ENCODE data around the gene COA5. TPM values are rescaled to one million over a fixed set of nuclear protein-coding genes. Genes with fewer than 3 reads are reported as not detected.

Gene COA5
- total RNA-seq, result 10 to 100 TPM; 14.5 to 17.6 (median 15.9) TPM

- peaks cover 17% of the 10 kb centered on the region for H3K36me3 Mint-ChIP-seq (ENCODE audit: insufficient read depth)
- H3K4me1 Mint-ChIP-seq (ENCODE audit: low read depth), result peaks cover 67% of the 10 kb centered on the region
- no peaks in the 10 kb centered on the region for H3K9me3 Mint-ChIP-seq
- peak within 1 kb of the TSS; percentile 84 for H3K4me3 Mint-ChIP-seq
- H3K27me3 Mint-ChIP-seq (ENCODE audit: low read depth), result no peaks in the 10 kb centered on the region
- peak; percentile 84 for DNase-seq
- ATAC-seq, result peak; percentile 91 to 93
Measured at GRCh38 chr2:98608116-98608961, at the start of gene COA5, which contains the start of gene UNC50. Gene COA5, minus strand, starts transcription at chr2:98608512. Its CDS starts 107 bp downstream, at chr2:98608405. Gene UNC50, plus strand, starts transcription at chr2:98608589. Its CDS starts 1,171 bp downstream, at chr2:98609760.

GRCh38 chr2:98656800-98657199 is 48.5 kb upstream of the COA5 start:
- peaks cover 85% of the 10 kb centered on the region for H3K4me1 Mint-ChIP-seq (ENCODE audit: low read depth)
- H3K36me3 Mint-ChIP-seq (ENCODE audit: insufficient read depth), result peaks cover 27% of the 10 kb centered on the region
- peaks cover 8% of the 10 kb centered on the region for H3K9me3 Mint-ChIP-seq
- H3K27me3 Mint-ChIP-seq (ENCODE audit: low read depth), result no peaks in the 10 kb centered on the region
- DNase-seq (no peak), ATAC-seq (peak; percentile 24 to 51)
- peak overlapping the region; percentile 60 for H3K4me3 Mint-ChIP-seq

GRCh38 chr2:98654699-98655495 is 46.6 kb upstream of the COA5 start:
- H3K27me3 Mint-ChIP-seq (ENCODE audit: low read depth), result no peaks in the 10 kb centered on the region
- H3K36me3 Mint-ChIP-seq (ENCODE audit: insufficient read depth), result peaks cover 30% of the 10 kb centered on the region

GRCh38 chr2:98650998-98651397 is 42.7 kb upstream of the COA5 start:
- H3K9me3 Mint-ChIP-seq, result no peaks in the 10 kb centered on the region
- H3K4me3 Mint-ChIP-seq, result no peak overlapping the region
- no peaks in the 10 kb centered on the region for H3K27me3 Mint-ChIP-seq (ENCODE audit: low read depth)
- peaks cover 31% of the 10 kb centered on the region for H3K36me3 Mint-ChIP-seq (ENCODE audit: insufficient read depth)
- no peak for ATAC-seq
- no peak for DNase-seq
- peaks cover 65% of the 10 kb centered on the region for H3K4me1 Mint-ChIP-seq (ENCODE audit: low read depth)

More at GRCh38 chr2:98654699-98655495, 46.6 kb upstream of the COA5 start:
- Mint-ChIP-seq H3K4me1 (ENCODE audit: low read depth) (peaks cover 84% of the 10 kb centered on the region), H3K4me3 (peak overlapping the region; percentile 58), H3K9me3 (no peaks in the 10 kb centered on the region)
- ATAC-seq, result peak; percentile 47 to 59
- no peak for DNase-seq

GRCh38 chr2:98649992-98650375 is 41.7 kb upstream of the COA5 start:
- no peak for ATAC-seq
- peaks cover 32% of the 10 kb centered on the region for H3K36me3 Mint-ChIP-seq (ENCODE audit: insufficient read depth)
- no peak for DNase-seq
- peak overlapping the region; percentile 12 for H3K4me3 Mint-ChIP-seq
- H3K9me3 Mint-ChIP-seq, result no peaks in the 10 kb centered on the region
- peaks cover 59% of the 10 kb centered on the region for H3K4me1 Mint-ChIP-seq (ENCODE audit: low read depth)
- H3K27me3 Mint-ChIP-seq (ENCODE audit: low read depth), result no peaks in the 10 kb centered on the region

- Mint-ChIP-seq H3K4me3 (peak overlapping the region; percentile 12), H3K9me3 (no peaks in the 10 kb centered on the region), H3K4me1 (ENCODE audit: low read depth) (peaks cover 53% of the 10 kb centered on the region), H3K27me3 (ENCODE audit: low read depth) (no peaks in the 10 kb centered on the region), H3K36me3 (ENCODE audit: insufficient read depth) (peaks cover 32% of the 10 kb centered on the region)
- DNase-seq, result peak; percentile 83
- ATAC-seq, result peak; percentile 93 to 95
Measured at GRCh38 chr2:98649135-98649991, 41.1 kb upstream of the COA5 start.

- no peak for DNase-seq
- H3K9me3 Mint-ChIP-seq, result no peaks in the 10 kb centered on the region
- ATAC-seq, result no peak
- H3K36me3 Mint-ChIP-seq (ENCODE audit: insufficient read depth), result peaks cover 37% of the 10 kb centered on the region
- H3K27me3 Mint-ChIP-seq (ENCODE audit: low read depth), result no peaks in the 10 kb centered on the region
- H3K4me1 Mint-ChIP-seq (ENCODE audit: low read depth), result peaks cover 43% of the 10 kb centered on the region
- H3K4me3 Mint-ChIP-seq, result no peak overlapping the region
Measured at GRCh38 chr2:98648451-98648850, 40.1 kb upstream of the COA5 start.

- Mint-ChIP-seq H3K9me3 (no peaks in the 10 kb centered on the region), H3K4me3 (no peak overlapping the region), H3K36me3 (ENCODE audit: insufficient read depth) (peaks cover 38% of the 10 kb centered on the region), H3K4me1 (ENCODE audit: low read depth) (peaks cover 38% of the 10 kb centered on the region), H3K27me3 (ENCODE audit: low read depth) (no peaks in the 10 kb centered on the region)
- DNase-seq, result no peak
- ATAC-seq, result no peak
Measured at GRCh38 chr2:98647636-98648035, 39.3 kb upstream of the COA5 start.

GRCh38 chr2:98643496-98644100 is 35.3 kb upstream of the COA5 start:
- Mint-ChIP-seq H3K4me1 (ENCODE audit: low read depth) (peaks cover 9% of the 10 kb centered on the region), H3K4me3 (no peak overlapping the region), H3K36me3 (ENCODE audit: insufficient read depth) (peaks cover 28% of the 10 kb centered on the region), H3K9me3 (no peaks in the 10 kb centered on the region), H3K27me3 (ENCODE audit: low read depth) (no peaks in the 10 kb centered on the region)
- ATAC-seq (no peak), DNase-seq (no peak)

GRCh38 chr2:98637401-98638147 is 29.3 kb upstream of the COA5 start:
- Mint-ChIP-seq H3K9me3 (no peaks in the 10 kb centered on the region), H3K4me3 (peak overlapping the region; percentile 68), H3K4me1 (ENCODE audit: low read depth) (peaks cover 39% of the 10 kb centered on the region), H3K36me3 (ENCODE audit: insufficient read depth) (peaks cover 30% of the 10 kb centered on the region), H3K27me3 (ENCODE audit: low read depth) (no peaks in the 10 kb centered on the region)
- ATAC-seq (peak; percentile 87 to 89), DNase-seq (peak; percentile 32)

- Mint-ChIP-seq H3K4me3 (peak overlapping the region; percentile 19), H3K4me1 (ENCODE audit: low read depth) (peaks cover 36% of the 10 kb centered on the region), H3K27me3 (ENCODE audit: low read depth) (no peaks in the 10 kb centered on the region), H3K9me3 (no peaks in the 10 kb centered on the region), H3K36me3 (ENCODE audit: insufficient read depth) (peaks cover 33% of the 10 kb centered on the region)
- ATAC-seq (peak; percentile 63), DNase-seq (peak; percentile 34)
Measured at GRCh38 chr2:98634406-98635092, 26.2 kb upstream of the COA5 start.

- Mint-ChIP-seq H3K4me3 (no peak overlapping the region), H3K36me3 (ENCODE audit: insufficient read depth) (peaks cover 41% of the 10 kb centered on the region)
- no peak for ATAC-seq
Measured at GRCh38 chr2:98632351-98632750, 24.0 kb upstream of the COA5 start.

More at GRCh38 chr2:98632351-98632750, 24.0 kb upstream of the COA5 start:
- peaks cover 31% of the 10 kb centered on the region for H3K4me1 Mint-ChIP-seq (ENCODE audit: low read depth)
- DNase-seq, result no peak
- H3K27me3 Mint-ChIP-seq (ENCODE audit: low read depth), result no peaks in the 10 kb centered on the region
- no peaks in the 10 kb centered on the region for H3K9me3 Mint-ChIP-seq

Data from activated T-cell treated with anti-CD3 and anti-CD28 coated beads, Interleukin-2, amount 50 U/mL, for 4 hours (primary cell).